H1 (cell line): ENCODE measurements around the gene CA10. TPM values are rescaled to one million over a fixed set of nuclear protein-coding genes. Genes with fewer than 3 reads are reported as not detected.

Source experiments
- CTCF ChIA-PET: fragments of 300-600 bp; sonication (Branson Sonifier 250); formaldehyde crosslinking; loops from one replicate; lab custom pipeline; 2021; ENCODE audit not compliant: partially characterized antibody; lab: Charles Lee
- POLR2A ChIA-PET: fragments of 300-600 bp; sonication (Branson Sonifier 250); formaldehyde crosslinking; loops from one replicate; lab custom pipeline; 2021; ENCODE audit warnings: inconsistent platforms; ENCODE audit not compliant: partially characterized antibody; lab: Charles Lee
- DNase-seq, 2 experiments: peaks; one replicate each; pipeline versions ENCODE4 v3.0.0 to v3.0.0-alpha.2; 2010 to 2022; ENCODE audit warnings: low spot score in 2 of 2, low read depth in 1 of 2, mixed read lengths in 1 of 2
- FAIRE-seq: peaks from 2 replicates; lab custom pipeline; 2011; peaks lifted over from hg19 to GRCh38; lab: Jason Lieb, UNC
- H2AFZ ChIP-seq: 2 replicates; pipeline ENCODE4 v1.8.1; 2012; ENCODE audit warnings: low read length, inconsistent platforms
- H2AK5ac ChIP-seq: 2 replicates; pipeline ENCODE4 v1.6.1; 2013; ENCODE audit warnings: low read depth, low read length
- H2BK120ac ChIP-seq: replicated peaks from 2 replicates; pipeline ENCODE3; 2013; ENCODE audit warnings: low read depth, low read length, inconsistent platforms
- H2BK12ac ChIP-seq: 2 replicates; pipeline ENCODE4 v1.6.1; 2013; ENCODE audit warnings: low read depth, low read length
- H2BK15ac ChIP-seq: 2 replicates; pipeline ENCODE4 v1.6.1; 2013; ENCODE audit warnings: low read length
- H2BK20ac ChIP-seq: 2 replicates; pipeline ENCODE4 v1.6.1; 2013; ENCODE audit warnings: low read length
- H2BK5ac ChIP-seq: 2 replicates; pipeline ENCODE4 v1.6.1; 2013; ENCODE audit warnings: low read depth, low read length
- H3K14ac ChIP-seq: 2 replicates; pipeline ENCODE4 v1.6.1; 2013; ENCODE audit warnings: inconsistent platforms; ENCODE audit not compliant: insufficient read length
- H3K18ac ChIP-seq: 2 replicates; pipeline ENCODE4 v1.6.1; 2013; ENCODE audit warnings: low read length; ENCODE audit errors: extremely low read depth
- H3K23ac ChIP-seq: 2 replicates; pipeline ENCODE4 v1.6.1; 2013; ENCODE audit warnings: inconsistent platforms; ENCODE audit not compliant: insufficient read length
- H3K23me2 ChIP-seq: 2 replicates; pipeline ENCODE4 v1.6.1; 2013; ENCODE audit warnings: low read depth, low read length
- H3K27ac ChIP-seq: 2 replicates; pipeline ENCODE4 v1.6.1; 2011; ENCODE audit warnings: low read depth, low read length, inconsistent platforms
- H3K27me3 ChIP-seq, 4 experiments: replicated peaks in 1 of 4; 1 replicate in 1 of 4; 2 replicates in 3 of 4; pipeline versions ENCODE4 v1.6.1 to v1.8.1; 2011 to 2013; ENCODE audit warnings: low read length in 3 of 4, mild to moderate bottlenecking in 3 of 4, inconsistent platforms in 2 of 4, mixed read lengths in 2 of 4, moderate library complexity in 1 of 4; ENCODE audit not compliant: control insufficient read depth in 3 of 4, insufficient read depth in 3 of 4; ENCODE audit errors: extremely low read depth in 1 of 4
- H3K36me3 ChIP-seq, 4 experiments: 2 replicates each; pipeline versions ENCODE4 v1.6.1 to v1.8.1; 2011 to 2013; ENCODE audit warnings: mild to moderate bottlenecking in 4 of 4, low read length in 3 of 4, moderate library complexity in 2 of 4, control low read depth in 1 of 4, inconsistent platforms in 1 of 4; ENCODE audit not compliant: insufficient read depth in 4 of 4, control insufficient read depth in 2 of 4
- H3K4ac ChIP-seq: replicated peaks from 2 replicates; pipeline ENCODE3; 2013; ENCODE audit warnings: low read length, low read depth, mixed read lengths, inconsistent platforms; ENCODE audit not compliant: insufficient read length
- H3K4me1 ChIP-seq, 4 experiments: replicated peaks in 1 of 4; 1 replicate in 1 of 4; 2 replicates in 3 of 4; pipeline versions ENCODE4 v1.6.1 to v1.8.1; 2011 to 2013; ENCODE audit warnings: low read length in 3 of 4, inconsistent platforms in 2 of 4, mixed read lengths in 1 of 4; ENCODE audit not compliant: insufficient read depth in 4 of 4, control insufficient read depth in 3 of 4
- H3K4me2 ChIP-seq, 2 experiments: 2 replicates each; pipeline versions ENCODE4 v1.6.1 to v1.8.1; 2011 to 2013; ENCODE audit warnings: low read depth in 2 of 2, low read length in 2 of 2, control low read depth in 1 of 2, inconsistent platforms in 1 of 2, mild to moderate bottlenecking in 1 of 2; ENCODE audit not compliant: insufficient read depth in 1 of 2
- H3K4me3 ChIP-seq, 4 experiments: fragments of 200-600, 300-600 bp in 1 of 4; sonication (generic), shearing (Covaris generic), sonication (Bioruptor Twin) in 1 of 4; 2 replicates each; pipeline versions ENCODE4 v1.5.1 to v1.8.1; 2011 to 2016; ENCODE audit warnings: low read length in 4 of 4, low read depth in 3 of 4, control low read depth in 2 of 4, inconsistent platforms in 2 of 4, mild to moderate bottlenecking in 2 of 4, mixed read lengths in 1 of 4, moderate library complexity in 1 of 4; ENCODE audit not compliant: insufficient read depth in 2 of 4; ENCODE audit errors: extremely low read depth in 1 of 4
- H3K56ac ChIP-seq: replicated peaks from 2 replicates; pipeline ENCODE3; 2013; ENCODE audit warnings: low read depth, mild to moderate bottlenecking, mixed read lengths, low read length, inconsistent platforms; ENCODE audit not compliant: insufficient read length
- H3K79me1 ChIP-seq: 2 replicates; pipeline ENCODE4 v1.6.1; 2013; ENCODE audit warnings: low read depth, low read length, control low read depth
- H3K79me2 ChIP-seq, 2 experiments: 2 replicates each; pipeline versions ENCODE4 v1.6.1 to v1.8.1; 2012 to 2013; ENCODE audit warnings: low read length in 2 of 2, mild to moderate bottlenecking in 2 of 2, inconsistent platforms in 1 of 2; ENCODE audit not compliant: insufficient read depth in 2 of 2, control insufficient read depth in 1 of 2
- H3K9ac ChIP-seq, 4 experiments: replicated peaks in 1 of 4; 1 replicate in 1 of 4; 2 replicates in 3 of 4; pipeline versions ENCODE4 v1.6.1 to v1.8.1; 2011 to 2013; ENCODE audit warnings: low read depth in 3 of 4, low read length in 3 of 4, control low read depth in 2 of 4, mild to moderate bottlenecking in 2 of 4, moderate library complexity in 2 of 4, inconsistent platforms in 1 of 4; ENCODE audit errors: extremely low read depth in 1 of 4
- H3K9me3 ChIP-seq, 2 experiments: 2 replicates each; pipeline versions ENCODE4 v1.6.1 to v1.8.1; 2012 to 2013; ENCODE audit warnings: mild to moderate bottlenecking in 2 of 2, moderate library complexity in 2 of 2, control low read depth in 1 of 2, inconsistent platforms in 1 of 2, low read depth in 1 of 2, low read length in 1 of 2, mixed read lengths in 1 of 2; ENCODE audit not compliant: insufficient read depth in 2 of 2
- H4K20me1 ChIP-seq, 2 experiments: replicated peaks in 1 of 2; 2 replicates each; pipeline versions ENCODE3 to v1.8.1; 2011 to 2013; ENCODE audit warnings: inconsistent platforms in 2 of 2, low read length in 2 of 2, mild to moderate bottlenecking in 1 of 2; ENCODE audit not compliant: insufficient read depth in 2 of 2, control insufficient read depth in 1 of 2
- H4K5ac ChIP-seq: 2 replicates; pipeline ENCODE4 v1.6.1; 2013; ENCODE audit warnings: low read length, low read depth, mixed read lengths, inconsistent platforms; ENCODE audit not compliant: insufficient read length
- H4K8ac ChIP-seq: 2 replicates; pipeline ENCODE4 v1.8.0; 2013; ENCODE audit warnings: mild to moderate bottlenecking, moderate library complexity, low read length, inconsistent platforms; ENCODE audit not compliant: insufficient read depth; ENCODE audit errors: extremely low read depth
- H4K91ac ChIP-seq: replicated peaks from 2 replicates; pipeline ENCODE3; 2013; ENCODE audit warnings: low read length, mixed read lengths, inconsistent platforms; ENCODE audit not compliant: insufficient read length
- CEBPB ChIP-seq: IDR thresholded peaks from 2 replicates; pipeline ENCODE4 v1.6.1; 2012; ENCODE audit warnings: low read depth, low read length
- EGR1 ChIP-seq: IDR thresholded peaks from 2 replicates; pipeline ENCODE4 v1.6.1; 2011; ENCODE audit warnings: low read depth, low read length, borderline replicate concordance
- HDAC6 ChIP-seq: IDR thresholded peaks from one replicate; pipeline ENCODE4 v1.7.1; 2012; ENCODE audit warnings: low read depth, mild to moderate bottlenecking, inconsistent platforms, low read length, moderate library complexity
- JUN ChIP-seq: IDR thresholded peaks from 2 replicates; pipeline ENCODE4 v1.6.1; 2011; ENCODE audit warnings: low read depth, mild to moderate bottlenecking, improper control_type of control experiment, low read length
- JUND ChIP-seq: IDR thresholded peaks from 2 replicates; pipeline ENCODE4 v1.6.1; 2011; ENCODE audit warnings: mild to moderate bottlenecking, improper control_type of control experiment, low read length
- NRF1 ChIP-seq: IDR thresholded peaks from 2 replicates; pipeline ENCODE4 v1.6.1; 2011; ENCODE audit warnings: mild to moderate bottlenecking, low read depth, low read length, improper control_type of control experiment
- SP2 ChIP-seq: IDR thresholded peaks from 2 replicates; pipeline ENCODE4 v1.6.1; 2012; ENCODE audit warnings: mild to moderate bottlenecking, low read length, inconsistent platforms
- TEAD4 ChIP-seq: IDR thresholded peaks from 2 replicates; pipeline ENCODE4 v1.6.1; 2012; ENCODE audit warnings: low read depth, low read length, inconsistent platforms, mixed read lengths
- WGBS, 2 experiments: shearing (Covaris generic) in 1 of 2; methylation state at CpG; one replicate each; pipeline versions ENCODE4 v1.1.6 to v1.1.7; 2013 to 2015; ENCODE audit warnings: low lambda C conversion rate in 2 of 2, mixed read lengths in 2 of 2, inconsistent platforms in 1 of 2, low coverage in 1 of 2, missing lambda C conversion rate in 1 of 2; ENCODE audit not compliant: insufficient replicate concordance in 2 of 2, insufficient coverage in 1 of 2, insufficient read length in 1 of 2; ENCODE audit errors: extremely low coverage in 1 of 2, missing lambda C conversion rate in 1 of 2; 5-methylcytosine and 5-hydroxymethylcytosine counted together
- polyA plus RNA-seq, 7 experiments: library from polyadenylated mRNA; depleted of rRNA in 3 of 7; stranded (reverse) in 5 of 7; unstranded in 2 of 7; fragments of >200 nt in 5 of 7; fragments of 200-250 nt in 2 of 7; gene quantifications; 1 replicate in 5 of 7; 2 replicates in 1 of 7; 4 replicates in 1 of 7; pipeline versions ENCODE4 v1.2.1 to v1.2.3, GENCODE V29; 2011 to 2013; ENCODE audit warnings: missing spikeins in 2 of 7, mixed read lengths in 2 of 7
- total RNA-seq: library from RNA; stranded (reverse); fragmentation: NEBNext Ultra II Directional; extraction: Animal tissue kit (Norgen Biotek cat#: 25700); gene quantifications from 2 replicates; pipeline ENCODE4 v1.2.1, GENCODE V29; 2021
- TF ChIP-seq, protein P1 (sequence below): IDR thresholded peaks from 2 replicates; pipeline ENCODE4 v1.6.1; 2011; ENCODE audit warnings: low read length, improper control_type of control experiment

Gene CA10
- total and polyA plus RNA-seq, 2 of the 8 experiments (the other 6 are each of a cell fraction or from before 2014, with no cell fraction given) = 0.60 to 0.63 TPM

DNA sequence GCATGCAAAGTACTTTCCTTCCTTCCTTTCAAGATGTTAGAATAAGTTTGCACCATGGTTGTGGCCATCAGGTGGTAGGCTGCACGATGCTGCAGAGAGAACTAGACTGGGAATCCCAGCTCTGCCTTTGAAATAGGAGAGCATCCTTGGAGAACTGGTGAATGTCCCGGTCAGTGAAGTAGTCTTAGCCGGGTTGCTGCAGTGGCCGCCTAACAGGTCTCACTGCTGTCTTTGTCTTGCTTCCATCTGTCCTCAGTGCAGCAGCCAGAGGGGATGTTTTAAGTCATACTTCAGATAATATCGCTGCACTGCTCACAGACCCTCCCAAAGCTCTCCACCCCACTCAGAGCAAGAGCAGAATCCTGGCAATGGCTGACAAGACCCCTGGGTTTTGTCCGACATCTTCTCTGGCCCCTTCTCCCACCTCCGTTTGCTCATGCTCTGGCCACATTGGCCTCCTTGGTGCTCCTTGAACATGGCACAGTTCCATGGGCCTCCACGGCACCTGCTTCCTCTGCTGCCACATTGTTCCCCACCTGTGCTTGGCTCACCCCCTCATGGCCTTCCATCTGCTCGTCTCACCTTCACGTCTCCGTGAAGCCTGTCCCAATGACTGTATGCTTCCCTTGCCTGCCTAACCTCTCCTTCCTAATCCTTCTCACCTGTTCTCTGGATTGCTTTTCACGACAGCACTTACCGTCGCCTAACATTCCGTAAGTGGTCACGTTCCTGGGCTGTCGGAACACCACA is 458.3 kb downstream of the CA10 start:
- Histone ChIP-seq H4K20me1 (no peaks in the 10 kb centered on the region), H3K18ac (no peak overlapping the region), H3K9me3 (no peaks in the 10 kb centered on the region), H3K4me3 (no peak overlapping the region), H3K4me2 (no peak overlapping the region), H2BK5ac (no peak overlapping the region), H2BK120ac (no peak overlapping the region), H2BK15ac (no peak overlapping the region), H3K79me2 (no peaks in the 10 kb centered on the region), H3K14ac (no peak overlapping the region), H3K79me1 (no peaks in the 10 kb centered on the region), H3K36me3 (no peaks in the 10 kb centered on the region), H2AFZ (no peak overlapping the region), H2BK12ac (no peak overlapping the region), H3K9ac (no peak overlapping the region), H4K5ac (no peak overlapping the region), H4K8ac (no peak overlapping the region), H2BK20ac (no peak overlapping the region), H3K4me1 (no peaks in the 10 kb centered on the region), H4K91ac (no peak overlapping the region), H3K23ac (no peak overlapping the region), H3K27ac (no peak overlapping the region), H2AK5ac (no peak overlapping the region), H3K56ac (no peak overlapping the region)
- ChIA-PET POLR2A (no interaction called here), CTCF (interaction anchor here (0.5 to 1.6 kb wide), 7 partner anchors 11 to 375 kb away, joined by 3 to 9 read pairs (median 3); no protein-coding TSS in a partner anchor)
- no peak for DNase-seq
- 88% methylated on average over 17 of the region's 17 CpGs; no CpG with 5 or more reads in 1 of the 2 experiments for WGBS, 2 experiments
- TF ChIP-seq SP2 (no peak), TEAD4 (no peak), CEBPB (no peak), HDAC6 (no peak), JUND (no peak), NRF1 (no peak), JUN (no peak), EGR1 (no peak)
- TF ChIP-seq, protein P1, sequence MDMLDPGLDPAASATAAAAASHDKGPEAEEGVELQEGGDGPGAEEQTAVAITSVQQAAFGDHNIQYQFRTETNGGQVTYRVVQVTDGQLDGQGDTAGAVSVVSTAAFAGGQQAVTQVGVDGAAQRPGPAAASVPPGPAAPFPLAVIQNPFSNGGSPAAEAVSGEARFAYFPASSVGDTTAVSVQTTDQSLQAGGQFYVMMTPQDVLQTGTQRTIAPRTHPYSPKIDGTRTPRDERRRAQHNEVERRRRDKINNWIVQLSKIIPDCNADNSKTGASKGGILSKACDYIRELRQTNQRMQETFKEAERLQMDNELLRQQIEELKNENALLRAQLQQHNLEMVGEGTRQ = no peak
- TF ChIP-seq, all 59 proteins: peak for 0
- Histone ChIP-seq H3K23me2 (no peaks in the 10 kb centered on the region), H3K27me3 (no peaks in the 10 kb centered on the region), H3K4ac (no peak overlapping the region)
- no peak for FAIRE-seq
